Stimulated activated CD8-positive, alpha-beta memory T cell treated with anti-CD3 and anti-CD28 coated beads, Interleukin-12 subunit alpha, Interleukin-12 subunit beta, amount 100 ng/mL, for 24 hours (primary cell): ENCODE data around the gene PLAAT4.
"Not testable (repeated sequence)": the region's sequence is repeated elsewhere in the genome, so short reads cannot be mapped to it uniquely, and the experiment has no call there.

Experiments
- DNase-seq: peaks from one replicate; pipeline ENCODE4 v3.0.0-alpha.2; 2020; ENCODE audit errors: extremely low read depth

PLAAT4 gene

DNA sequence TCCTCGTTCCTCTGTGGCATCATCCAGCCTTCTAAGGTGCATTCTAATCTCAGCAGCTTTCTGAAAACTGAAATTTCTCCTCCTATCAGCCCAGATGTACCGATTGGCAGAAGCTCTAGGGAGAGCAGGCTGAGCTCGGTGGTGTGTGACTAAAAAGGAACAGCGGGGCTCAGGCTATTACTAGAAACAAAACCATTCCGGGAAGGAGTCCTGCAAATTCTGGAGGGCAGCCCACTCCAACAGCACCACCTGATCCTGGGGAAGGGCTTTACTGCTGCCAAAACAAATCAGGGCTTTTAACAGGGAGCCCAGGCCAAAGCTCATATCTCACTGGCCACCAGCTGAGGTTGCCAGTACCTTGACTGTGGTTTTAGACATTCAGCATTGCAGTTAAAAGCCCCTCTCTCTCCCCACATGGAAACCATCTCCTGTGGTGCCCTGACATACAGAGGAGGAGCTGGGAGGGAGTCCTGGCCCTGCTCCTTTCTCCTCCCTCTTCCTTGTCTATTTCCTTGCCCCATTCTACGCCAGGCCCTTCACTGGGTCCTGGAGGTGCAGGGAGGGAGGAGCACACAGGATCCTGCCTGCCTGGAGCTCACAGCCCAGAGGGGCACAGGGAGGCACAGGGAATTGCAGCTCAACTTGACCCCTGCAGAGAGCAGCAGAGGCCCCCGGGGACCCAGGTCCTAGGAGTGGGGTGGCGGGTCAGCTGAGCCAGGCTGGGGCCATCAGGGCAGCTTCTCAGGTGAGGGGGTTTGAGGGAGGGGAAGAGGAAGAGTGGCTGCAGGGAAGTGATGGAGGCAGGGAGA lies 889 bp downstream of the PLAAT4 start:
- DNase-seq: no peak

DNA sequence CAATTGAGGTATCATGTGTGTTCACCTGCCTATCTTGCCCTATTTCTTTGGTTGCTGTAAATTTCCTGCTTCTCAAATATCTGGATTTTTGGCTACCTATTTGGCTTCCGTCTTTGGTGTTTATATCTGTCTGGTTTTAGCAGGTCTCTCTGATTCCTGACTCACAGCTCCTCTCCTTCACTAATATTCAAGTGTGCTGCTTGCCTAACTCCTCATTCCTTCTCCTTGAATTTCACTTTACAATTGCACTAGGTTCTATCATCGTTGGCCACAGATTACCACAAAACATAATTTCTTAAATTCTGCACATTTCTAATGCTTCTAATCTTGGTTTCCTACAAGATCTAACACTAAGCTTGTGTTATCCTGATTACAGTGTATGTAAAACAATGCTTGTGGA lies 5.9 kb downstream of the PLAAT4 start:
- DNase-seq: not testable (repeated sequence)

DNA sequence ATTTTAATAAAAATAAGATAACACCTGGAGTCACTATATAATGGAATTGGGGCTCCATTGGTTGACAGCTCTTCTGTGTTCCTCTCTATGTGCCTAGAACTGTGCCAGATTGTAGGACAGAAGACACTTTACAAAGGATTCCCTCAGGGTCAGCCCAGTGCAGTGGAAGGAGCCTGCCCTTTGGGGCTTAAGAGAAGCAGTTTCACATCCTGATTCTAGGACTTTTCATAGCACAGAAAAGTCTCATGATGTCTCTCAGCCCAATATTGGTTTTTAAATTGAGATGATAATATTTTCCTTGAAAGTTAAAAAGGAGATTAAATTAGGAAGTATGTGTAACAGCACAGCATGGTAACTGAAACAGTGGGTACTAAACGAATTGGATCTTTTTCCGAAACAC lies 7.1 kb downstream of the PLAAT4 start:
- no peak for DNase-seq

DNA sequence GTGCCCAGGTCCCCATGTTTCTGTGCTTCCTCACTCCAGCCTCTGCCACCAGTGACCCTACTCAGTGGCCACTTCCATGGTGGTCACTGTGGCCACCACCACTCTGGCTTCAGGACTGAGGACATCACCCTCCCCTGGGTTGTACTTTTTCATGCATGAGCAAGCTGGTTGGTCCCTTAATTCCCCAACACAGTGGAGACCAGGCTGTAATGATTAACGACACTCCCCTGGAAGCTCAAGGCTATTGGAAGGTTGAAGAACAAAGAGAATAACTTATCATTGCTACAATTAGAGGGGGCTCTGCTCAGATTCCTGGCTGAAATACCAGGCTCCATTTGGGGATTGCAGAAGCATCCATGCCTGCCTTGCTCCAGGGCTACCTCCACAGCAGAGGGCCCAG lies 10.5 kb downstream of the PLAAT4 start:
- no peak for DNase-seq

- DNase-seq: no peak
Observed at GRCh38 chr11:63548178-63548577, 11.6 kb downstream of the PLAAT4 start.

DNA sequence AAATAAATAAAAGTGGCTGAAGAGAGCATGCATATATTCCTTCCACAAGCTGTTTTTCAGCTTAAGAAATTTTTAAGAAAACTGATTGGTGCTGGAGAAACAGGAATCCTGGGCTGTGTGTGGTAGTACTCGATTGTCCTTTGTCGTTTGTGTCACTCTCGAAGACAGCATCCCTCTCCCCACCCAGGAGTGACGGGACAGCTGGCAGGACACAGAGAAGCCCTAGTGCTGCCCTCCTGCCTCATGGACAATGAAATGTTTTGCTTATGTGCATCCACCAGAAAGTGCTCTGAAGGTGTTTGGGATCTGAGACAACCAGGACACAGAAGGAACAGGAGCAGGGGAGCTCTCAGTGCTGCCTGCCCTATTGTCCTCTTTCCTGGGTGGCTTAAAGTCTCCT lies 12.8 kb downstream of the PLAAT4 start:
- DNase-seq: no peak

- DNase-seq: not testable (repeated sequence)
Observed at GRCh38 chr11:63550156-63550700, 13.6 kb downstream of the PLAAT4 start.

GRCh38 chr11:63551091-63551888 lies 14.7 kb downstream of the PLAAT4 start:
- no peak for DNase-seq

- no peak for DNase-seq
Observed at GRCh38 chr11:63551889-63552266, 15.3 kb downstream of the PLAAT4 start.

DNA sequence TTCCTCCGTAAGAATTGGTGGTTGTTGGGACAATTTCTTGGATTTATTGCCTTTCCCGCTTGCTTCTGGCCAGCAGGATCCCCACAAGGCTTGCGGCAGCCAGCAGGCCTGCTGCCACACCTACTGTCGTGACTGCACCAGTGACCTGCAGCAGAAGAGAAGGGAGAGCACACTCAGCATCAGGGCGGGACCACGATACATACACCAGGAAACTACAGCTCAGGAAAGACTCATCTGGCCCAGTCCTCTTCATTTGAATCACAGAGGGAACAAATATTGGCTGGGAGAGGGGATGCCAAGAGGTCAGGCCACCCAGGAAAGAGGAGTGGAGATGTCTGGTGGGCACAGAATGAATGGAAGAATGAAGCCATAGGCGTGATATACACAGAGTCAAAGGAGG lies 16.3 kb downstream of the PLAAT4 start:
- DNase-seq: no peak

DNA sequence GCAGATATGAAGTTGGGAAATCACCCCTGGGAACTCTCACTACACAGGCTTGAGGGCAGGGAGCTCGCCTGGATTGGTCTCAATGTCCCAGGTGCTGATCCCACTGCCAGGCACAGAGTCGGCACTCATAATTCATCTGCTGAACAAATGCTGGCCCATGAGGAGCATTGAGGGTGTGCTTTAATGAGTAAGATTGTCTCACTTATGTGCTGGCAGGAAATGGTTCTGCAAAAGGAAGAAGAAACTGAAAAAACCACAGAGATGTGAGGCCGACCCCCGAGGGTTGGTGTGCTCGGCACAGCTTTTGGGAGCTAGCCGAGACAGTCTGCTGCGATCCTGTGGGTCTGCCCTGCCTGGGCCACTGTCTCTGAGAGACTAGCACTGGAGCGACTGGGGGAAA lies 17.2 kb downstream of the PLAAT4 start:
- DNase-seq: no peak

DNA sequence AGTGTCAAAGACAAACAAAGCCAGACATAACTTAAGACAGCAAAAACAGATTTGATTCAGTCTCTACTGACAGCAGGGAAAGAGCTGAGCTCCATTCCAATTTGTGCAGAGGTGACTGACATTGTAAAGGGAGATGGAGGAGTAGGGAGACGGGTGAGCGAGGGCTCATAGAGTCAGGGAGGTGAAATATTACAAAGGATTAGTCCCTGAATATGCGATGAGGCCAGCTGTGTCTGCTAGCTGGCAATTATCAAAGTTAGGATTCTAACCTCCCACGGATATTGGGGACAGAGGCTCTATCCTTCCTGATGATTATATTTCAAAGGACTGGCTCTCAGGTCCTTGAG lies 18.2 kb downstream of the PLAAT4 start:
- DNase-seq: no peak

DNA sequence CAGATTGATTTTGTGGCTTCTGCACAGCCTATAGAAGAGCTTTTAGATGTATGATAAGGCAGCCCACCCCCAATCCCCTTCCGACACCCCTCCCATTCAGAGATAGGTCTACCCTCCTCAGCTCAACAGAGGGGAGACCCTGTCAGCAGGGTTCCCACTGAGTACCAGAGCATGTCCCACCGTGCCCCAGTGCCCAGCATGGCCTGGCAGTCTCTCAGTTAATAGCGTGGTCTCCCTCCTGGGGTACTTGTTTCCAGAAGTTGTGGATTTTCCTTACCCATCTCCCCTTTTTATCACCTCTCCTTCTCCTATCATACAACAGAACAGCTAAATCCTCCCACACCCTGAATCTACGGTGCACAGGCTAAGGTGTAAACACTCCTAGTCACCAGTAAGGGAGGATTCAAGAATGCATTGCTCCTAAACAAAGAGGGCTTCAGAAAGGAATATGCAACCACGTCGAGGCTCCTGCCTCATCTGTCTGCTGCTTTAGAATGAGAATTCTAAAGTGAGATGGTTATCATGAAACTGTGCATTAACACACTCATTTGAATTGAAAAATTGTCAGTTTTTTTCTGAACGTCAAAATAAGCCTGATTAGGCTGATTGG lies 19.9 kb downstream of the PLAAT4 start:
- DNase-seq: no peak

DNA sequence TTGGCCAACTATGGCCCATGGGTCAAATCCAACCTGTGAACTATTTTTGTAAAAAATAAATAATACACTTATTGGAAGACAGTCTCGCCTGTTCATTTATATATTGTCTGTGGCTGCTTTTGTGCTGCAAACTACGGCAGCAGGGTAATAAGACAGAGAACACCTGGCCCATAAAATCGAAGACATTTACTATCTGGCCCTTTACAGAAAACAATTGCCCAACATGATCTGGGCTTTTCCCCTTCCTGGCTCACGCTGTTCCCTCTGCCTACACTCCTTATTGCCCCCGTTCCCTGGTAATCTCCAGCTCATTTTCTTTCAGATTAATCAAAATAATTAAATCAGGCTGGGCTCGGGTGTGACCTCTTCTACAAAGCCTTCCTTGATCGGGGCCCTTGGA lies 21.0 kb downstream of the PLAAT4 start:
- DNase-seq: no peak

- DNase-seq: no peak
Observed at GRCh38 chr11:63558459-63559157, 22.0 kb downstream of the PLAAT4 start.

DNA sequence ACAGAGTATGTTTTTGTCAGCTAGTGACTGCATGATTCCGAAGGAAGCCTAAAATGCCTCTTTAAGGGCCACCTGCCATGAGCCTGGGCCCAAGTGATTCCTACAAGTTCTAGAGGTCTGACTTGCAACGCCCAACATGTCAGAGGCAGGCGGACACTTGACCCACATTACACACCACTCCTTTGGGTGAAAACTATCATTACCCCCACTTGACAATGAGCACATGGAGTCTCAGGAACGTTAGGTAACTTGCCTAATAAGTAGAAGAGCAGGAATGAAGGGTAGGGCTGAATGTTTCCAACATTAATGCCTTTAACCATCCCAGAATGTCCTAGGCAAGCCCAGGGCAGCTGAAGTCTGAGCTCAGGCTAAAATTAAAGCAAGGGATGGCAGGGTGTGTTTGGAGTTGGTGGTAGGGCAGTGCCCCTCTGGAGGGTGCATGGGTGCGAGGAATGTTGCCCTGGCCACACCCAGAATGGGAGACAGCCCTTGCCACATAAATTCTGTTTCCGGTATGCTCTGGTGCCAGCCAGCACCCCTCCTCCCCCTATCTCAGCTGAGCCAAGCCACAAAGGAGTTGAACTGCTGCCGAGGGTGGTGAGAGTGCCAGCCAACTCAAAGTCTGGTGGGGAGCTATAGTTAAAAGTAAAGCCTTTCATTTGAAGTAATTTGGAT lies 24.0 kb downstream of the PLAAT4 start:
- no peak for DNase-seq

GRCh38 chr11:63563201-63564055 lies 26.8 kb downstream of the PLAAT4 start, which contains the start of gene PLAAT2:
PLAAT2 (minus strand) TSS chr11:63563379; CDS start chr11:63563324, 55 bp downstream.
- DNase-seq: no peak

GRCh38 chr11:63564056-63564774 lies 27.6 kb downstream of the PLAAT4 start:
- DNase-seq: no peak

- DNase-seq: no peak
Observed at GRCh38 chr11:63564784-63565350, 28.3 kb downstream of the PLAAT4 start.
